GM12878 (cell line): ENCODE results near the gene ATP6V1G2. TPM values are rescaled to one million over a fixed set of nuclear protein-coding genes. Genes with fewer than 3 reads are reported as not detected.
A peak's percentile ranks its signal among the peaks of the same experiment; 100 is the strongest.

Source experiments
- ATAC-seq: fragments of 200-7000 bp; cut with Tn5 transposase; 3 replicates; pipeline ENCODE4 v1.9.1; 2020; ENCODE audit warnings: mild to moderate bottlenecking, moderate library complexity
- BruUV-seq: library from RNA; stranded (reverse); fragments of 400-500 nt; replicated peaks from 2 replicates; lab custom pipeline; 2021; lab: Mats Ljungman, UMichigan
- CTCF ChIA-PET: fragments of 300-600 bp; sonication (Branson Sonifier 250); formaldehyde crosslinking; extraction: SDS; loops from one replicate; lab custom pipeline; 2021; ENCODE audit warnings: inconsistent platforms; lab: Yijun Ruan, JAX
- POLR2A ChIA-PET: fragments of 350-600 bp; formaldehyde crosslinking; extraction: SDS; loops from one replicate; lab custom pipeline; 2021; ENCODE audit warnings: inconsistent platforms; lab: Charles Lee
- RAD21 ChIA-PET: fragments of 300-600 bp; sonication (Branson Sonifier 250); formaldehyde crosslinking; loops from one replicate; lab custom pipeline; 2023; ENCODE audit warnings: antibody characterized with exemption; ENCODE audit not compliant: unreplicated experiment; lab: Charles Lee
- SMC1A ChIA-PET: fragments of 300-600 bp; sonication (Branson Sonifier 250); formaldehyde crosslinking; loops from one replicate; lab custom pipeline; 2023; ENCODE audit not compliant: unreplicated experiment, uncharacterized antibody; lab: Charles Lee
- DNase-seq: peaks from one replicate; pipeline ENCODE4 v3.0.0-alpha.2; 2011; ENCODE audit warnings: low read depth, low spot score
- FAIRE-seq: peaks from 3 replicates; lab custom pipeline; 2011; peaks lifted over from hg19 to GRCh38; lab: Jason Lieb, UNC
- H2AFZ ChIP-seq: 2 replicates; pipeline ENCODE4 v1.6.0; 2011; ENCODE audit warnings: low read depth, low read length, control low read depth; ENCODE audit not compliant: control insufficient read depth
- H3K27ac ChIP-seq: 2 replicates; pipeline ENCODE4 v1.5.1; 2011; ENCODE audit warnings: control low read depth; ENCODE audit not compliant: control insufficient read depth, insufficient read depth
- H3K27me3 ChIP-seq, 2 experiments: replicated peaks in 1 of 2; 2 replicates each; pipeline versions ENCODE4 v1.6.0 to v1.6.1; 2011; ENCODE audit warnings: low read length in 1 of 2; ENCODE audit not compliant: control insufficient read depth in 2 of 2, insufficient read depth in 2 of 2
- H3K36me3 ChIP-seq, 2 experiments: 2 replicates each; pipeline ENCODE4 v1.5.1; 2011; ENCODE audit warnings: low read length in 1 of 2; ENCODE audit not compliant: control insufficient read depth in 2 of 2, insufficient read depth in 2 of 2
- H3K4me1 ChIP-seq: 2 replicates; pipeline ENCODE4 v1.6.1; 2011; ENCODE audit warnings: mild to moderate bottlenecking, low read length, moderate library complexity, mixed read lengths; ENCODE audit not compliant: control insufficient read depth, insufficient read depth
- H3K4me2 ChIP-seq: 2 replicates; pipeline ENCODE4 v1.6.0; 2011; ENCODE audit warnings: control low read depth; ENCODE audit not compliant: control insufficient read depth, insufficient read depth
- H3K4me3 ChIP-seq: fragments of 200-600 bp; sonication (generic); 2 replicates; pipeline ENCODE4 v1.5.1; 2016
- H3K79me2 ChIP-seq: 2 replicates; pipeline ENCODE4 v1.6.0; 2011; ENCODE audit warnings: low read length; ENCODE audit not compliant: control insufficient read depth, insufficient read depth
- H3K9ac ChIP-seq: 2 replicates; pipeline ENCODE4 v1.8.0; 2011; ENCODE audit warnings: low read length, control low read depth, mixed read lengths; ENCODE audit not compliant: control insufficient read depth, insufficient read depth
- H3K9me3 ChIP-seq: replicated peaks from 3 replicates; pipeline ENCODE4 v1.5.1; 2011; ENCODE audit warnings: mild to moderate bottlenecking, low read length; ENCODE audit not compliant: control insufficient read depth, insufficient read depth
- H4K20me1 ChIP-seq: 2 replicates; pipeline ENCODE4 v1.6.0; 2011; ENCODE audit not compliant: control insufficient read depth, insufficient read depth
- EP300 ChIP-seq, 2 experiments: fragments of 150-350 bp in 1 of 2; IDR thresholded peaks; 2 replicates each; pipeline ENCODE4 v1.6.1; 2011 to 2012; ENCODE audit warnings: low read depth in 2 of 2, low read length in 2 of 2, borderline replicate concordance in 1 of 2, improper control_type of control experiment in 1 of 2, inconsistent platforms in 1 of 2; ENCODE audit not compliant: control insufficient read depth in 1 of 2
- HDAC2 ChIP-seq: fragments of 200-600 bp; sonication (generic); IDR thresholded peaks from 2 replicates; pipeline ENCODE4 v1.6.1; 2017
- POLR2AphosphoS5 ChIP-seq: IDR thresholded peaks from 2 replicates; pipeline ENCODE4 v1.6.1; 2011; ENCODE audit warnings: mild to moderate bottlenecking, low read length, inconsistent platforms
- SMAD1 ChIP-seq: fragments of 450-650 bp; IDR thresholded peaks from 2 replicates; pipeline ENCODE4 v1.6.1; 2018; ENCODE audit warnings: mild to moderate bottlenecking, low read depth; ENCODE audit not compliant: partially characterized antibody
- SRF ChIP-seq, 2 experiments: IDR thresholded peaks; 2 replicates each; pipeline ENCODE4 v1.6.1; 2011; ENCODE audit warnings: low read depth in 2 of 2, low read length in 2 of 2, mild to moderate bottlenecking in 1 of 2, moderate library complexity in 1 of 2
- WGBS: methylation state at CpG from one replicate; pipeline ENCODE4 v1.1.6; 2016; ENCODE audit warnings: low lambda C conversion rate; ENCODE audit not compliant: insufficient replicate concordance, insufficient coverage; ENCODE audit errors: missing lambda C conversion rate; 5-methylcytosine and 5-hydroxymethylcytosine counted together
- in situ Hi-C: fragments of 300-500 bp; cut with MboI; formaldehyde crosslinking; loops from 9 replicates; pipeline ENCODE4 v1.14.3; 2018; ENCODE audit warnings: mixed read lengths
- intact Hi-C: fragments of 100-400 bp; cut with micrococcal nuclease; formaldehyde crosslinking; loops from one replicate; pipeline ENCODE4 v1.14.2; 2022; ENCODE audit not compliant: unreplicated experiment
- polyA plus RNA-seq, 11 experiments: library from polyadenylated mRNA; depleted of rRNA in 4 of 11; unstranded in 6 of 11; stranded (reverse) in 5 of 11; fragments of >200 nt; fragmentation: Nextera tagmentation in 4 of 11; fragmentation: Illumina TruSeq in 1 of 11; extraction: Ambion mirVana in 4 of 11; extraction: Trizol in 1 of 11; gene quantifications; 1 replicate in 1 of 11; 2 replicates in 10 of 11; pipeline versions ENCODE4 v1.2.1 to v1.2.3, GENCODE V29; 2011 to 2016; ENCODE audit warnings: inconsistent platforms in 2 of 11, missing spikeins in 2 of 11, low read depth in 1 of 11
- total RNA-seq, 4 experiments: library from RNA; depleted of rRNA in 3 of 4; stranded (reverse); fragments of >200 nt in 3 of 4; fragmentation: Illumina TruSeq in 1 of 4; extraction: Trizol in 1 of 4; gene quantifications; 2 replicates each; pipeline versions ENCODE4 v1.2.1 to v1.2.3, GENCODE V29; 2013 to 2021
- TF ChIP-seq, protein P1 (sequence below): fragments of 450-650 bp; IDR thresholded peaks from 2 replicates; pipeline ENCODE4 v1.6.1; 2017; ENCODE audit warnings: borderline replicate concordance
- TF ChIP-seq, protein P2 (sequence below): fragments of 450-650 bp; formaldehyde crosslinking; IDR thresholded peaks from 2 replicates; pipeline ENCODE4 v1.5.0; 2022; ENCODE audit warnings: mild to moderate bottlenecking, missing genetic modification characterization
- TF ChIP-seq, protein P3 (sequence below): fragments of 150-350 bp; IDR thresholded peaks from 2 replicates; pipeline ENCODE4 v1.6.1; 2016; ENCODE audit warnings: low read depth, low read length

The ATP6V1G2 gene
- total and polyA plus RNA-seq, 10 of the 15 experiments (the other 5 are each of a cell fraction or from before 2014, with no cell fraction given): 0.45 to 8.9 (median 2.8) TPM

DNA sequence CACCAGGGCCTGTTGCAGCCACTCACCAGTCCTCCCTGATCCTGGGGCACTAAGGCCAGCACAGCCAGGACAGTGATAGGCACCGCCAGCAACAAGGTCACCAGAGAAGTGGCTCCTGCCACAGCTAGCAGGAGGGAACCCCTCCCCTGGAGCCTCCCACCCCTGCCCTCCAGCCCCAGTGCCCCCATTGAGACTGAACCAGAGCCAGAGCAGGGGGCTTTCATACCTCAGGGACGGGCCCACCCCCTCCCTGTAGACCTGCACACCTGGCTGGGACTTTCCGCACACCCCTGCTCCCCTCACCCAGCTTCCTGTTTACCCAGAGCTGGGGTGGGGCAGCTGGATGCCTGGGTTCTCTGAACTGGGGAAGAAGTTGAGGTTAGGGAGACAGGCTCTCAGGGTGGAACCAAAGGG lies 35.8 kb upstream of the ATP6V1G2 start, which contains the start of gene LTB (continued):
- TF ChIP-seq, protein P1, sequence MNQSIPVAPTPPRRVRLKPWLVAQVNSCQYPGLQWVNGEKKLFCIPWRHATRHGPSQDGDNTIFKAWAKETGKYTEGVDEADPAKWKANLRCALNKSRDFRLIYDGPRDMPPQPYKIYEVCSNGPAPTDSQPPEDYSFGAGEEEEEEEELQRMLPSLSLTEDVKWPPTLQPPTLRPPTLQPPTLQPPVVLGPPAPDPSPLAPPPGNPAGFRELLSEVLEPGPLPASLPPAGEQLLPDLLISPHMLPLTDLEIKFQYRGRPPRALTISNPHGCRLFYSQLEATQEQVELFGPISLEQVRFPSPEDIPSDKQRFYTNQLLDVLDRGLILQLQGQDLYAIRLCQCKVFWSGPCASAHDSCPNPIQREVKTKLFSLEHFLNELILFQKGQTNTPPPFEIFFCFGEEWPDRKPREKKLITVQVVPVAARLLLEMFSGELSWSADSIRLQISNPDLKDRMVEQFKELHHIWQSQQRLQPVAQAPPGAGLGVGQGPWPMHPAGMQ: no peak
- peak; percentile 45; the same call in 1 of the 2 replicates for TF ChIP-seq POLR2AphosphoS5
- TF ChIP-seq, protein P2, sequence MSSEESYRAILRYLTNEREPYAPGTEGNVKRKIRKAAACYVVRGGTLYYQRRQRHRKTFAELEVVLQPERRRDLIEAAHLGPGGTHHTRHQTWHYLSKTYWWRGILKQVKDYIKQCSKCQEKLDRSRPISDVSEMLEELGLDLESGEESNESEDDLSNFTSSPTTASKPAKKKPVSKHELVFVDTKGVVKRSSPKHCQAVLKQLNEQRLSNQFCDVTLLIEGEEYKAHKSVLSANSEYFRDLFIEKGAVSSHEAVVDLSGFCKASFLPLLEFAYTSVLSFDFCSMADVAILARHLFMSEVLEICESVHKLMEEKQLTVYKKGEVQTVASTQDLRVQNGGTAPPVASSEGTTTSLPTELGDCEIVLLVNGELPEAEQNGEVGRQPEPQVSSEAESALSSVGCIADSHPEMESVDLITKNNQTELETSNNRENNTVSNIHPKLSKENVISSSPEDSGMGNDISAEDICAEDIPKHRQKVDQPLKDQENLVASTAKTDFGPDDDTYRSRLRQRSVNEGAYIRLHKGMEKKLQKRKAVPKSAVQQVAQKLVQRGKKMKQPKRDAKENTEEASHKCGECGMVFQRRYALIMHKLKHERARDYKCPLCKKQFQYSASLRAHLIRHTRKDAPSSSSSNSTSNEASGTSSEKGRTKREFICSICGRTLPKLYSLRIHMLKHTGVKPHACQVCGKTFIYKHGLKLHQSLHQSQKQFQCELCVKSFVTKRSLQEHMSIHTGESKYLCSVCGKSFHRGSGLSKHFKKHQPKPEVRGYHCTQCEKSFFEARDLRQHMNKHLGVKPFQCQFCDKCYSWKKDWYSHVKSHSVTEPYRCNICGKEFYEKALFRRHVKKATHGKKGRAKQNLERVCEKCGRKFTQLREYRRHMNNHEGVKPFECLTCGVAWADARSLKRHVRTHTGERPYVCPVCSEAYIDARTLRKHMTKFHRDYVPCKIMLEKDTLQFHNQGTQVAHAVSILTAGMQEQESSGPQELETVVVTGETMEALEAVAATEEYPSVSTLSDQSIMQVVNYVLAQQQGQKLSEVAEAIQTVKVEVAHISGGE (CRISPR knock-in tag): no peak

DNA sequence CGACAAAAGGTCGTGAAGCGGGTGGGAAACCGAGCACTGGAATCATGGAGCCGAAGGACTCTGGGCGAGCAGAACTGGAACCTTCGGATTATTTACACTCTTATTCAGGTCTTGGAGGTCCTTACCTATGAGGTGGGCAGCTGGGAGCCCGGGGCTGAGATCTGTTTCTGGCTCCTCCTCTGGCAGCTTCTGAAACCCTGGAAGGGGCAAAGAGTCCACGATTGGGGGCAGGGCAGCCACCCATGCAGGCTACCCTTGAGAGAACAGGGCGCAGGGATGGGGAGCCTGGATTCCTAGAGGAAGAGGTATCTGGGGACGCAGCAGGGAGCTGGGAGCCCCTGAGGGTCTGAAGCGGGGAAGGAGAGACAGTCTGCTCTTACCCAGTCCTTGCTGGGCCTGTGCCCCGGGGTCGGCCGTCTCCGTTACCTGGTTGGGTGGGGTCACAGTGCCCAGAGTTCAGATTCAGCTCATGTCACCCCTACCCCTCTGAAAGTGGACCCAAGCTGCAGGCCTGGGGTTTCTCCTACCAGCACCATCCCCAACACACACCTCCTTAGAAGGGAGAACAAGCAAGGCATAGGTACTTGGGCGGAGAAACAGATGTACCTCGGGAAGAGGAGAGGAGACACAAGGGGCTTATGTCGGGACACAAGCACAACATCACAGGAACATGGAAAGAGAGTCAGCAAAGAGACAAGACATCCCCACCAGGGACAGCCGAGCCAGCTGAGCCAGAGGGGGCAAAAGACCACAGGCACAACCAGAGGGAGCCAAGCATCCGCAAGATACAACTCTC lies 35.2 kb upstream of the ATP6V1G2 start:
- Histone ChIP-seq H3K27me3 (no peaks in the 10 kb centered on the region), H3K4me3 (peak overlapping the region; percentile 93), H3K79me2 (peaks cover 57% of the 10 kb centered on the region), H3K9ac (peak overlapping the region; percentile 90), H3K36me3 (peaks cover 0 to 7% of the 10 kb centered on the region in 2 experiments; a peak in 2 of 4 replicates), H3K9me3 (no peaks in the 10 kb centered on the region), H3K4me2 (peak overlapping the region; percentile 95), H3K27ac (peak overlapping the region; percentile 91), H3K4me1 (peaks cover 48% of the 10 kb centered on the region), H2AFZ (peak overlapping the region; percentile 76; the same call in 1 of the 2 replicates), H4K20me1 (no peaks in the 10 kb centered on the region)
- ChIA-PET POLR2A (interaction anchor here (1.1 to 17.1 kb wide), 10 partner anchors 9 to 87 kb away, joined by 3 to 282 read pairs (median 6); partner anchors contain the start of genes ATP6V1G2, GPANK1, LTA and NCR3), CTCF (interaction anchor here (0.7 to 31.0 kb wide), 9 partner anchors 8 to 379 kb away, joined by 3 to 2098 read pairs (median 5); partner anchors contain the start of genes ATP6V1G2, DDX39B, LST1 and LTA), SMC1A (interaction anchor here (1.2 to 45.5 kb wide), 6 partner anchors 6 to 248 kb away, joined by 3 to 1989 read pairs (median 32); partner anchors contain the start of genes ATP6V1G2, DDX39B, LTA and NCR3), RAD21 (interaction anchor here (1.0 to 17.5 kb wide), 9 partner anchors 7 to 249 kb away, joined by 3 to 620 read pairs (median 5); partner anchors contain the start of genes AIF1, ATP6V1G2, DDX39B and LTA)
- no peak for FAIRE-seq
- ATAC-seq: peak; percentile 1; the same call in 1 of the 3 replicates
- intact Hi-C loops (loop anchor here (2.0 kb wide), 2 partner anchors 23 to 31 kb away; no protein-coding TSS in a partner anchor), in situ Hi-C loops (no loop called here)
- TSS peak; percentile 79 for BruUV-seq
- 2% methylated on average over 21 of the region's 21 CpGs for WGBS
- DNase-seq: no peak
- TF ChIP-seq HDAC2: no peak
- no peak for TF ChIP-seq SMAD1
- no peak for TF ChIP-seq EP300 (IDR thresholded peaks at IDR 0.05; ENCODE audit: borderline replicate concordance in 1 of 2, control insufficient read depth in 1 of 2, low read depth in 2 of 2, low read length in 2 of 2)
- TF ChIP-seq, protein P3, sequence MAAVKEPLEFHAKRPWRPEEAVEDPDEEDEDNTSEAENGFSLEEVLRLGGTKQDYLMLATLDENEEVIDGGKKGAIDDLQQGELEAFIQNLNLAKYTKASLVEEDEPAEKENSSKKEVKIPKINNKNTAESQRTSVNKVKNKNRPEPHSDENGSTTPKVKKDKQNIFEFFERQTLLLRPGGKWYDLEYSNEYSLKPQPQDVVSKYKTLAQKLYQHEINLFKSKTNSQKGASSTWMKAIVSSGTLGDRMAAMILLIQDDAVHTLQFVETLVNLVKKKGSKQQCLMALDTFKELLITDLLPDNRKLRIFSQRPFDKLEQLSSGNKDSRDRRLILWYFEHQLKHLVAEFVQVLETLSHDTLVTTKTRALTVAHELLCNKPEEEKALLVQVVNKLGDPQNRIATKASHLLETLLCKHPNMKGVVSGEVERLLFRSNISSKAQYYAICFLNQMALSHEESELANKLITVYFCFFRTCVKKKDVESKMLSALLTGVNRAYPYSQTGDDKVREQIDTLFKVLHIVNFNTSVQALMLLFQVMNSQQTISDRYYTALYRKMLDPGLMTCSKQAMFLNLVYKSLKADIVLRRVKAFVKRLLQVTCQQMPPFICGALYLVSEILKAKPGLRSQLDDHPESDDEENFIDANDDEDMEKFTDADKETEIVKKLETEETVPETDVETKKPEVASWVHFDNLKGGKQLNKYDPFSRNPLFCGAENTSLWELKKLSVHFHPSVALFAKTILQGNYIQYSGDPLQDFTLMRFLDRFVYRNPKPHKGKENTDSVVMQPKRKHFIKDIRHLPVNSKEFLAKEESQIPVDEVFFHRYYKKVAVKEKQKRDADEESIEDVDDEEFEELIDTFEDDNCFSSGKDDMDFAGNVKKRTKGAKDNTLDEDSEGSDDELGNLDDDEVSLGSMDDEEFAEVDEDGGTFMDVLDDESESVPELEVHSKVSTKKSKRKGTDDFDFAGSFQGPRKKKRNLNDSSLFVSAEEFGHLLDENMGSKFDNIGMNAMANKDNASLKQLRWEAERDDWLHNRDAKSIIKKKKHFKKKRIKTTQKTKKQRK: no peak
- no peak for TF ChIP-seq SRF (IDR thresholded peaks at IDR 0.05; ENCODE audit: low read depth in 2 of 2, low read length in 2 of 2)
